GM12878 (cell line): Measurements from ENCODE around the gene ADAMTS17. TPM values are rescaled to one million over a fixed set of nuclear protein-coding genes. Genes with fewer than 3 reads are reported as not detected.

Source experiments
- ATAC-seq: fragments of 200-7000 bp; cut with Tn5 transposase; 3 replicates; pipeline ENCODE4 v1.9.1; 2020; ENCODE audit warnings: mild to moderate bottlenecking, moderate library complexity
- BruUV-seq: library from RNA; stranded (reverse); fragments of 400-500 nt; replicated peaks from 2 replicates; lab custom pipeline; 2021; lab: Mats Ljungman, UMichigan
- CTCF ChIA-PET: fragments of 300-600 bp; sonication (Branson Sonifier 250); formaldehyde crosslinking; extraction: SDS; loops from one replicate; lab custom pipeline; 2021; ENCODE audit warnings: inconsistent platforms; lab: Yijun Ruan, JAX
- POLR2A ChIA-PET: fragments of 350-600 bp; formaldehyde crosslinking; extraction: SDS; loops from one replicate; lab custom pipeline; 2021; ENCODE audit warnings: inconsistent platforms; lab: Charles Lee
- RAD21 ChIA-PET: fragments of 300-600 bp; sonication (Branson Sonifier 250); formaldehyde crosslinking; loops from one replicate; lab custom pipeline; 2023; ENCODE audit warnings: antibody characterized with exemption; ENCODE audit not compliant: unreplicated experiment; lab: Charles Lee
- SMC1A ChIA-PET: fragments of 300-600 bp; sonication (Branson Sonifier 250); formaldehyde crosslinking; loops from one replicate; lab custom pipeline; 2023; ENCODE audit not compliant: unreplicated experiment, uncharacterized antibody; lab: Charles Lee
- DNase-seq: peaks from one replicate; pipeline ENCODE4 v3.0.0-alpha.2; 2011; ENCODE audit warnings: low read depth, low spot score
- FAIRE-seq: peaks from 3 replicates; lab custom pipeline; 2011; peaks lifted over from hg19 to GRCh38; lab: Jason Lieb, UNC
- H2AFZ ChIP-seq: 2 replicates; pipeline ENCODE4 v1.6.0; 2011; ENCODE audit warnings: low read depth, low read length, control low read depth; ENCODE audit not compliant: control insufficient read depth
- H3K27ac ChIP-seq: 2 replicates; pipeline ENCODE4 v1.5.1; 2011; ENCODE audit warnings: control low read depth; ENCODE audit not compliant: control insufficient read depth, insufficient read depth
- H3K27me3 ChIP-seq, 2 experiments: replicated peaks in 1 of 2; 2 replicates each; pipeline versions ENCODE4 v1.6.0 to v1.6.1; 2011; ENCODE audit warnings: low read length in 1 of 2; ENCODE audit not compliant: control insufficient read depth in 2 of 2, insufficient read depth in 2 of 2
- H3K36me3 ChIP-seq, 2 experiments: 2 replicates each; pipeline ENCODE4 v1.5.1; 2011; ENCODE audit warnings: low read length in 1 of 2; ENCODE audit not compliant: control insufficient read depth in 2 of 2, insufficient read depth in 2 of 2
- H3K4me1 ChIP-seq: 2 replicates; pipeline ENCODE4 v1.6.1; 2011; ENCODE audit warnings: mild to moderate bottlenecking, low read length, moderate library complexity, mixed read lengths; ENCODE audit not compliant: control insufficient read depth, insufficient read depth
- H3K4me2 ChIP-seq: 2 replicates; pipeline ENCODE4 v1.6.0; 2011; ENCODE audit warnings: control low read depth; ENCODE audit not compliant: control insufficient read depth, insufficient read depth
- H3K4me3 ChIP-seq: fragments of 200-600 bp; sonication (generic); 2 replicates; pipeline ENCODE4 v1.5.1; 2016
- H3K79me2 ChIP-seq: 2 replicates; pipeline ENCODE4 v1.6.0; 2011; ENCODE audit warnings: low read length; ENCODE audit not compliant: control insufficient read depth, insufficient read depth
- H3K9ac ChIP-seq: 2 replicates; pipeline ENCODE4 v1.8.0; 2011; ENCODE audit warnings: low read length, control low read depth, mixed read lengths; ENCODE audit not compliant: control insufficient read depth, insufficient read depth
- H3K9me3 ChIP-seq: replicated peaks from 3 replicates; pipeline ENCODE4 v1.5.1; 2011; ENCODE audit warnings: mild to moderate bottlenecking, low read length; ENCODE audit not compliant: control insufficient read depth, insufficient read depth
- H4K20me1 ChIP-seq: 2 replicates; pipeline ENCODE4 v1.6.0; 2011; ENCODE audit not compliant: control insufficient read depth, insufficient read depth
- CBFB ChIP-seq: IDR thresholded peaks from 2 replicates; pipeline ENCODE4 v1.6.1; 2016; ENCODE audit warnings: antibody characterized with exemption, low read depth
- CEBPB ChIP-seq, 2 experiments: fragments of 150-350 bp in 1 of 2; IDR thresholded peaks; 2 replicates each; pipeline ENCODE4 v1.6.1; 2012 to 2014; ENCODE audit warnings: low read depth in 2 of 2, low read length in 2 of 2, borderline replicate concordance in 1 of 2, inconsistent platforms in 1 of 2
- CREB1 ChIP-seq: IDR thresholded peaks from 2 replicates; pipeline ENCODE4 v1.6.1; 2012; ENCODE audit warnings: low read depth, mild to moderate bottlenecking, inconsistent platforms
- CUX1 ChIP-seq: IDR thresholded peaks from 2 replicates; pipeline ENCODE4 v1.6.1; 2012; ENCODE audit warnings: improper control_type of control experiment, low read depth, low read length; ENCODE audit not compliant: insufficient replicate concordance
- E2F4 ChIP-seq: IDR thresholded peaks from 2 replicates; pipeline ENCODE4 v1.6.1; 2012; ENCODE audit warnings: low read depth, low read length, improper control_type of control experiment
- RUNX3 ChIP-seq: IDR thresholded peaks from 2 replicates; pipeline ENCODE4 v1.6.1; 2012; ENCODE audit warnings: low read length, inconsistent platforms
- SMAD1 ChIP-seq: fragments of 450-650 bp; IDR thresholded peaks from 2 replicates; pipeline ENCODE4 v1.6.1; 2018; ENCODE audit warnings: mild to moderate bottlenecking, low read depth; ENCODE audit not compliant: partially characterized antibody
- SP1 ChIP-seq: IDR thresholded peaks from one replicate; pipeline ENCODE4 v1.6.1; 2011; ENCODE audit warnings: low read depth, low read length
- SPI1 ChIP-seq: IDR thresholded peaks from 2 replicates; pipeline ENCODE4 v1.6.1; 2011; ENCODE audit warnings: low read depth, mild to moderate bottlenecking, low read length, moderate library complexity, borderline replicate concordance; ENCODE audit not compliant: insufficient read depth
- STAT1 ChIP-seq: fragments of 450-650 bp; conservative IDR thresholded peaks from 2 replicates; pipeline ENCODE4 v1.6.1; 2014; ENCODE audit warnings: antibody characterized with exemption, mild to moderate bottlenecking
- ZNF687 ChIP-seq: fragments of 450-650 bp; IDR thresholded peaks from 2 replicates; pipeline ENCODE4 v1.6.1; 2017; ENCODE audit warnings: mild to moderate bottlenecking, moderate library complexity
- WGBS: methylation state at CpG from one replicate; pipeline ENCODE4 v1.1.6; 2016; ENCODE audit warnings: low lambda C conversion rate; ENCODE audit not compliant: insufficient replicate concordance, insufficient coverage; ENCODE audit errors: missing lambda C conversion rate; 5-methylcytosine and 5-hydroxymethylcytosine counted together
- in situ Hi-C: fragments of 300-500 bp; cut with MboI; formaldehyde crosslinking; loops from 9 replicates; pipeline ENCODE4 v1.14.3; 2018; ENCODE audit warnings: mixed read lengths
- intact Hi-C: fragments of 100-400 bp; cut with micrococcal nuclease; formaldehyde crosslinking; loops from one replicate; pipeline ENCODE4 v1.14.2; 2022; ENCODE audit not compliant: unreplicated experiment
- polyA plus RNA-seq, 11 experiments: library from polyadenylated mRNA; depleted of rRNA in 4 of 11; unstranded in 6 of 11; stranded (reverse) in 5 of 11; fragments of >200 nt; fragmentation: Nextera tagmentation in 4 of 11; fragmentation: Illumina TruSeq in 1 of 11; extraction: Ambion mirVana in 4 of 11; extraction: Trizol in 1 of 11; gene quantifications; 1 replicate in 1 of 11; 2 replicates in 10 of 11; pipeline versions ENCODE4 v1.2.1 to v1.2.3, GENCODE V29; 2011 to 2016; ENCODE audit warnings: inconsistent platforms in 2 of 11, missing spikeins in 2 of 11, low read depth in 1 of 11
- total RNA-seq, 4 experiments: library from RNA; depleted of rRNA in 3 of 4; stranded (reverse); fragments of >200 nt in 3 of 4; fragmentation: Illumina TruSeq in 1 of 4; extraction: Trizol in 1 of 4; gene quantifications; 2 replicates each; pipeline versions ENCODE4 v1.2.1 to v1.2.3, GENCODE V29; 2013 to 2021
- TF ChIP-seq, protein P1 (sequence below): fragments of 450-650 bp; IDR thresholded peaks from 2 replicates; pipeline ENCODE4 v1.6.1; 2016; ENCODE audit warnings: mild to moderate bottlenecking

The ADAMTS17 gene
- total and polyA plus RNA-seq, 10 of the 15 experiments (the other 5 are each of a cell fraction or from before 2014, with no cell fraction given): 0.04 to 0.50 (median 0.10) TPM; not detected in 4

GRCh38 chr15:100353449-100353848 lies 11.7 kb upstream of the ADAMTS17 start:
- intact Hi-C loops: loop anchor here (10.0 kb wide), 1 partner anchor 221 kb away; no protein-coding TSS in a partner anchor

More at GRCh38 chr15:100353449-100353848, 11.7 kb upstream of the ADAMTS17 start:
- H3K36me3 ChIP-seq: no peaks in the 10 kb centered on the region
- ATAC-seq (no peak; the same call in 2 of the 3 replicates), FAIRE-seq (no peak), DNase-seq (no peak)
- ChIA-PET RAD21 (no interaction called here), CTCF (no interaction called here), SMC1A (interaction anchor here (0.7 kb wide), 1 partner anchor 667 kb away, joined by 3 read pairs; no protein-coding TSS in a partner anchor), POLR2A (no interaction called here)
- no peaks in the 10 kb centered on the region for H3K79me2 ChIP-seq
- 0% methylated on average over 3 of the region's 3 CpGs for WGBS
- H3K9me3 ChIP-seq: no peaks in the 10 kb centered on the region; the same call in 2 of the 3 replicates
- no peaks in the 10 kb centered on the region for H4K20me1 ChIP-seq
- no peak overlapping the region for H2AFZ ChIP-seq
- H3K9ac ChIP-seq: no peak overlapping the region
- no TSS peak for BruUV-seq
- H3K27ac ChIP-seq: no peak overlapping the region
- no peaks in the 10 kb centered on the region for H3K4me1 ChIP-seq
- no peak overlapping the region for H3K4me3 ChIP-seq
- in situ Hi-C loops: no loop called here
- no peak overlapping the region for H3K4me2 ChIP-seq
- no peaks in the 10 kb centered on the region for H3K27me3 ChIP-seq
- TF ChIP-seq E2F4 (no peak), ZNF687 (no peak), CREB1 (no peak), SP1 (no peak), CUX1 (no peak), CBFB (no peak), RUNX3 (peak; percentile 33; the same call in 1 of the 2 replicates), CEBPB (IDR thresholded peaks at IDR 0.05; ENCODE audit: borderline replicate concordance in 1 of 2, low read depth in 2 of 2, low read length in 2 of 2) (no peak), STAT1 (no peak), SMAD1 (no peak), SPI1 (peak; percentile 45; the same call in 1 of the 2 replicates)
- TF ChIP-seq, protein P1, sequence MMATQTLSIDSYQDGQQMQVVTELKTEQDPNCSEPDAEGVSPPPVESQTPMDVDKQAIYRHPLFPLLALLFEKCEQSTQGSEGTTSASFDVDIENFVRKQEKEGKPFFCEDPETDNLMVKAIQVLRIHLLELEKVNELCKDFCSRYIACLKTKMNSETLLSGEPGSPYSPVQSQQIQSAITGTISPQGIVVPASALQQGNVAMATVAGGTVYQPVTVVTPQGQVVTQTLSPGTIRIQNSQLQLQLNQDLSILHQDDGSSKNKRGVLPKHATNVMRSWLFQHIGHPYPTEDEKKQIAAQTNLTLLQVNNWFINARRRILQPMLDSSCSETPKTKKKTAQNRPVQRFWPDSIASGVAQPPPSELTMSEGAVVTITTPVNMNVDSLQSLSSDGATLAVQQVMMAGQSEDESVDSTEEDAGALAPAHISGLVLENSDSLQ: no peak
